T-helper 17 cell (primary cell): ENCODE results near the gene PRRG2. TPM values are rescaled to one million over a fixed set of nuclear protein-coding genes. Genes with fewer than 3 reads are reported as not detected.

Source experiments
- ATAC-seq: fragments of 150-1000 bp; cut with Tn5 transposase; 2 replicates; pipeline ENCODE4 v1.10.0; 2021; ENCODE audit warnings: mild to moderate bottlenecking, moderate library complexity
- DNase-seq, 3 donors: peaks; one replicate each; pipeline versions ENCODE4 v3.0.0 to v3.0.0-alpha.2; 2020 to 2021
- H3K9me3 ChIP-seq: one replicate; pipeline ENCODE4 v1.7.0; 2013; ENCODE audit warnings: low read length, mild to moderate bottlenecking; ENCODE audit not compliant: control insufficient read depth, poor library complexity, severe bottlenecking
- H3K27ac Mint-ChIP-seq: one replicate; pipeline ENCODE4 v1.8.0; 2022; ENCODE audit warnings: mild to moderate bottlenecking, moderate library complexity, mixed read lengths
- H3K27me3 Mint-ChIP-seq: one replicate; pipeline ENCODE4 v1.8.0; 2022; ENCODE audit warnings: mixed read lengths
- H3K36me3 Mint-ChIP-seq: one replicate; pipeline ENCODE4 v1.8.0; 2022; ENCODE audit warnings: low read depth, mixed read lengths
- H3K4me1 Mint-ChIP-seq: one replicate; pipeline ENCODE4 v1.8.0; 2022; ENCODE audit warnings: mild to moderate bottlenecking, mixed read lengths
- H3K4me3 Mint-ChIP-seq: one replicate; pipeline ENCODE4 v1.8.0; 2022; ENCODE audit warnings: mild to moderate bottlenecking, moderate library complexity, mixed read lengths
- total RNA-seq, 4 donors: library from RNA in 2 of 4; stranded (reverse) in 2 of 4; gene quantifications; one replicate each; pipeline ENCODE4 v1.2.3 and lab custom pipeline; 2022 to 2026

Gene PRRG2
- total RNA-seq, 2 donors from 2014 or later, result 1.1 to 1.3 TPM

- DNase-seq, result no peak
- no peaks in the 10 kb centered on the region for H3K36me3 Mint-ChIP-seq
- no peak for ATAC-seq
- H3K27ac Mint-ChIP-seq, result peak overlapping the region; percentile 27
- no peaks in the 10 kb centered on the region for H3K9me3 ChIP-seq
- H3K27me3 Mint-ChIP-seq, result no peaks in the 10 kb centered on the region
- H3K4me1 Mint-ChIP-seq, result peaks cover 29% of the 10 kb centered on the region
- peak overlapping the region; percentile 25 for H3K4me3 Mint-ChIP-seq
Observed at GRCh38 chr19:49636233-49636932, 55.3 kb downstream of the PRRG2 start.

GRCh38 chr19:49637821-49638738 is 57.0 kb downstream of the PRRG2 start:
- no peaks in the 10 kb centered on the region for H3K9me3 ChIP-seq
- no peak for ATAC-seq
- no peaks in the 10 kb centered on the region for H3K27me3 Mint-ChIP-seq
- DNase-seq, result no peak
- H3K27ac Mint-ChIP-seq, result peak overlapping the region; percentile 98
- no peaks in the 10 kb centered on the region for H3K36me3 Mint-ChIP-seq
- peak overlapping the region; percentile 76 for H3K4me3 Mint-ChIP-seq
- H3K4me1 Mint-ChIP-seq, result peaks cover 40% of the 10 kb centered on the region

- Mint-ChIP-seq H3K4me3 (peak overlapping the region; percentile 95), H3K36me3 (peaks cover 4% of the 10 kb centered on the region), H3K27me3 (no peaks in the 10 kb centered on the region), H3K27ac (peak overlapping the region; percentile 98), H3K4me1 (peaks cover 50% of the 10 kb centered on the region)
- DNase-seq (no peak), ATAC-seq (no peak)
- H3K9me3 ChIP-seq, result no peaks in the 10 kb centered on the region
Observed at GRCh38 chr19:49639401-49640112, 58.4 kb downstream of the PRRG2 start.

GRCh38 chr19:49640113-49640898 is 59.2 kb downstream of the PRRG2 start, which contains the start of gene RRAS:
RRAS (minus strand) TSS chr19:49640143; CDS start chr19:49640098, 45 bp downstream.
- peak within 1 kb of the TSS; percentile 95 for H3K4me3 Mint-ChIP-seq
- no peaks in the 10 kb centered on the region for H3K27me3 Mint-ChIP-seq
- peaks cover 4% of the 10 kb centered on the region for H3K36me3 Mint-ChIP-seq
- peak within 1 kb of the TSS; percentile 98 for H3K27ac Mint-ChIP-seq
- ATAC-seq, result peak; percentile 74
- H3K9me3 ChIP-seq, result no peaks in the 10 kb centered on the region
- peak; percentile 96 to 99 (median 98) for DNase-seq
- peaks cover 50% of the 10 kb centered on the region for H3K4me1 Mint-ChIP-seq

Other genes with a start within 250 kb of the PRRG2 start
- 100 to 1,000 TPM; 288 to 373 TPM for gene CD37, start 245.9 kb upstream of the PRRG2 start, total RNA-seq
- gene TEAD2, start 218.9 kb upstream of the PRRG2 start, total RNA-seq, result under 1 TPM in 1 of 2 donors, not detected in 1; 0.17 TPM
- not detected for gene DKKL1, start 217.4 kb upstream of the PRRG2 start, total RNA-seq
- gene KASH5, start 193.1 kb upstream of the PRRG2 start, total RNA-seq, result under 1 TPM in 1 of 2 donors, not detected in 1; 0.86 TPM
- gene PTH2, start 157.9 kb upstream of the PRRG2 start, total RNA-seq, result not detected
- not detected for gene GFY, start 155.9 kb upstream of the PRRG2 start, total RNA-seq
- not detected for gene SLC17A7, start 139.8 kb upstream of the PRRG2 start, total RNA-seq
- gene PIH1D1, start 129.5 kb upstream of the PRRG2 start, total RNA-seq, result 100 to 1,000 TPM; 147 to 150 TPM
- gene ALDH16A1, start 128.1 kb upstream of the PRRG2 start, total RNA-seq, result 10 to 100 TPM; 34.8 to 38.0 TPM
- 100 to 1,000 TPM; 349 to 455 TPM for gene FLT3LG, start 107.1 kb upstream of the PRRG2 start, total RNA-seq
- 1,000 to 10,000 TPM; 5,253 to 5,291 TPM for gene RPL13A, start 93.7 kb upstream of the PRRG2 start, total RNA-seq
- 1,000 to 10,000 TPM; 2,538 to 2,634 TPM for gene RPS11, start 84.9 kb upstream of the PRRG2 start, total RNA-seq
- gene FCGRT, start 68.7 kb upstream of the PRRG2 start, total RNA-seq, result 10 to 100 TPM; 18.7 to 24.6 TPM
- 1 to 10 TPM in 1 of 2 donors, under 1 TPM in 1; 0.97 to 1.3 TPM for gene RCN3, start 53.3 kb upstream of the PRRG2 start, total RNA-seq
- 100 to 1,000 TPM; 161 to 195 TPM for gene NOSIP, start 760 bp upstream of the PRRG2 start, total RNA-seq
- 10 to 100 TPM; 44.6 to 50.7 TPM for gene PRR12, start 9.9 kb downstream of the PRRG2 start, total RNA-seq
- gene RRAS, start 58.8 kb downstream of the PRRG2 start, total RNA-seq, result 1 to 10 TPM; 6.6 to 9.1 TPM
- gene SCAF1, start 60.9 kb downstream of the PRRG2 start, total RNA-seq, result 10 to 100 TPM; 34.1 to 36.3 TPM
- 100 to 1,000 TPM; 162 to 181 TPM for gene IRF3, start 84.5 kb downstream of the PRRG2 start, total RNA-seq
- 10 to 100 TPM; 10.2 to 15.6 TPM for gene BCL2L12, start 84.6 kb downstream of the PRRG2 start, total RNA-seq
- gene PRMT1, start 96.0 kb downstream of the PRRG2 start, total RNA-seq, result 10 to 100 TPM; 83.9 to 97.7 TPM
- gene ADM5, start 108.3 kb downstream of the PRRG2 start, total RNA-seq, result 1 to 10 TPM; 2.8 to 2.9 TPM
- gene CPT1C, start 109.8 kb downstream of the PRRG2 start, total RNA-seq, result 1 to 10 TPM in 1 of 2 donors, under 1 TPM in 1; 0.31 to 1.0 TPM
- gene TSKS, start 182.0 kb downstream of the PRRG2 start, total RNA-seq, result 1 to 10 TPM in 1 of 2 donors, under 1 TPM in 1; 0.87 to 1.9 TPM
- gene AP2A1, start 185.7 kb downstream of the PRRG2 start, total RNA-seq, result 10 to 100 TPM; 43.3 to 51.5 TPM
- gene FUZ, start 232.0 kb downstream of the PRRG2 start, total RNA-seq, result 10 to 100 TPM; 29.4 to 30.7 TPM
- gene MED25, start 237.0 kb downstream of the PRRG2 start, total RNA-seq, result 100 to 1,000 TPM in 1 of 2 donors, 10 to 100 TPM in 1; 94.8 to 108 TPM